Chondrocyte (in vitro differentiated cells): Measurements from ENCODE around the gene STXBP3. TPM values are rescaled to one million over a fixed set of nuclear protein-coding genes. Genes with fewer than 3 reads are reported as not detected.

Source experiments
- DNase-seq: peaks from one replicate; pipeline ENCODE4 v3.0.0; 2021; ENCODE audit warnings: mixed read lengths, low spot score
- H3K27ac Mint-ChIP-seq: one replicate; pipeline ENCODE4 v1.8.0; 2021; ENCODE audit warnings: mild to moderate bottlenecking, moderate library complexity, mixed read lengths; ENCODE audit not compliant: unreplicated experiment
- H3K27me3 Mint-ChIP-seq: 2 replicates; pipeline ENCODE4 v1.8.0; 2021; ENCODE audit warnings: low read depth, mixed read lengths
- H3K36me3 Mint-ChIP-seq: 2 replicates; pipeline ENCODE4 v1.8.0; 2021; ENCODE audit warnings: low read depth, mixed read lengths
- H3K4me1 Mint-ChIP-seq: 2 replicates; pipeline ENCODE4 v1.8.0; 2021; ENCODE audit warnings: low read depth, mild to moderate bottlenecking, mixed read lengths
- H3K4me3 Mint-ChIP-seq: one replicate; pipeline ENCODE4 v1.8.0; 2021; ENCODE audit warnings: mild to moderate bottlenecking, moderate library complexity, mixed read lengths; ENCODE audit not compliant: unreplicated experiment
- H3K9me3 Mint-ChIP-seq: 2 replicates; pipeline ENCODE4 v1.8.0; 2021; ENCODE audit warnings: low read depth, mixed read lengths
- total RNA-seq: library from RNA; stranded (reverse); gene quantifications from 3 replicates; pipeline ENCODE4 v1.2.1, GENCODE V29; 2021
- TF ChIP-seq, protein P1 (sequence below): fragments of 200-600 bp; sonication (generic); IDR thresholded peaks from 2 replicates; pipeline ENCODE4 v1.5.0; 2021; ENCODE audit warnings: antibody characterized with exemption, mild to moderate bottlenecking, moderate library complexity

Gene STXBP3
- total RNA-seq, 1 donor from 2014 or later, result 41.6 TPM

DNA sequence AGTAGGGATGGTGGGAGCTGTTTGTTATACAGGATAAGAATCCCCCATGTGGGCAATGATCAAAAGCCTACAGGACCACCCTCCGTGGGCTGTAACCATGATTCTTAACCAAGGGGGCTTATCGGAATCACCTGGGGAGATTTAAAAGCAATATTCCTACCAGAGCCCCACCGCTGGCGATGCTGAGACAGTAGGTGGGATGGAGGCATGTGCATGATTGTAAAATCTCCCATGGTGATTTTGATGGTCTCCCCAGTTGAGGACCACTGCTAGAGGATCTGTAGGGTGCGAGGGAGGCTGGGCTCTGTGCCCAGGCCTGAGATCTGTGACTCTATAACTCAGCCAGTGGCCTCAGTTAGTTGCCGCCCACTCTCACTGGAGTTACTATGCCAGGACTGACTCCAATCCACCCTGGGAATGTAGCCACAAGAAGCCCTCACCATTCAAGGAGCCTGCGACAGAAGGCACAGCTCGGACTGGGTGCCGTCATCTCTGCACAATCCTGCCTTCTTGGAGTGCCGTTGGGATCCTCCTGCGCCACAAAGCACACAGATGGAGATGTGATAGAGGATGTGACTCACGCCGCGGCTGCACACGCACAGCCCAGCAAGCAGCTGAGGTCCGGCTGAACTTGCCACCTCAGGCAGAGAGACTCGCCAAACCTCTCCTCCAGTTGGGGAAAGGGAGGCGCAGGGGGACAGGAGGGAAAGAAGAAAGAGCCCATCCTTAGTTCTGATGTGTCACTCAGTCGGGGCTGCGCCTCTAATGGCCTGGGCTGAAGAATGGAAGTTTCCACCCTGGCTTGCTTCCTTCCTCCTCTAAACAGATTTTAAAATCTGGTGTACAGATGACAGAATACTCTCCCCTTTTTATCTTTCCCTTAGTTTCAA, 83.9 kb downstream of the STXBP3 start:
- H3K4me1 Mint-ChIP-seq, result peaks cover 51% of the 10 kb centered on the region
- H3K27ac Mint-ChIP-seq, result peak overlapping the region; percentile 99
- peak overlapping the region; percentile 58 for H3K4me3 Mint-ChIP-seq
- H3K9me3 Mint-ChIP-seq, result no peaks in the 10 kb centered on the region
- no peak for DNase-seq
- H3K36me3 Mint-ChIP-seq, result no peaks in the 10 kb centered on the region
- TF ChIP-seq, protein P1, sequence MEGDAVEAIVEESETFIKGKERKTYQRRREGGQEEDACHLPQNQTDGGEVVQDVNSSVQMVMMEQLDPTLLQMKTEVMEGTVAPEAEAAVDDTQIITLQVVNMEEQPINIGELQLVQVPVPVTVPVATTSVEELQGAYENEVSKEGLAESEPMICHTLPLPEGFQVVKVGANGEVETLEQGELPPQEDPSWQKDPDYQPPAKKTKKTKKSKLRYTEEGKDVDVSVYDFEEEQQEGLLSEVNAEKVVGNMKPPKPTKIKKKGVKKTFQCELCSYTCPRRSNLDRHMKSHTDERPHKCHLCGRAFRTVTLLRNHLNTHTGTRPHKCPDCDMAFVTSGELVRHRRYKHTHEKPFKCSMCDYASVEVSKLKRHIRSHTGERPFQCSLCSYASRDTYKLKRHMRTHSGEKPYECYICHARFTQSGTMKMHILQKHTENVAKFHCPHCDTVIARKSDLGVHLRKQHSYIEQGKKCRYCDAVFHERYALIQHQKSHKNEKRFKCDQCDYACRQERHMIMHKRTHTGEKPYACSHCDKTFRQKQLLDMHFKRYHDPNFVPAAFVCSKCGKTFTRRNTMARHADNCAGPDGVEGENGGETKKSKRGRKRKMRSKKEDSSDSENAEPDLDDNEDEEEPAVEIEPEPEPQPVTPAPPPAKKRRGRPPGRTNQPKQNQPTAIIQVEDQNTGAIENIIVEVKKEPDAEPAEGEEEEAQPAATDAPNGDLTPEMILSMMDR, result no peak
- H3K27me3 Mint-ChIP-seq, result no peaks in the 10 kb centered on the region

DNA sequence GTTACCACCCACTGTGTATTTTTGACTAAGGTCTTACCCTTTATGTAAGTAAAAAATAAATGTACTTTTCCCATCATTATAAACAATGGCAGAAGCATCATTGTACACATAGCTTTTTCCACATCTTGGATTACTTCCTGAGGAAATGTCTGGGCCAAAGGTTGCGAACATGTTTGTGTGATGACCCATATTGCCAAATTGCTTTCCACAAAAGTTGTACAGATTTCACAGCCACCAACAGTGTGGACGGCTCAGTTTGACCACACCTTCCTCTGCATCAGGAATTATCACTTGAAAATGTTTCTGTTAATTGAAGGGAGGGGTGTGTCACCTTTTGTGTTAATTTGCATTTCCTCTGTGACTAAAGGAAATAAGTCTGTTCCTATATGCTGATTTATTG, 84.8 kb downstream of the STXBP3 start:
- H3K36me3 Mint-ChIP-seq, result no peaks in the 10 kb centered on the region
- DNase-seq, result no peak
- no peaks in the 10 kb centered on the region for H3K27me3 Mint-ChIP-seq
- peaks cover 51% of the 10 kb centered on the region for H3K4me1 Mint-ChIP-seq
- TF ChIP-seq, protein P1, result no peak
- H3K9me3 Mint-ChIP-seq, result no peaks in the 10 kb centered on the region
- H3K4me3 Mint-ChIP-seq, result no peak overlapping the region
- H3K27ac Mint-ChIP-seq, result peak overlapping the region; percentile 99

DNA sequence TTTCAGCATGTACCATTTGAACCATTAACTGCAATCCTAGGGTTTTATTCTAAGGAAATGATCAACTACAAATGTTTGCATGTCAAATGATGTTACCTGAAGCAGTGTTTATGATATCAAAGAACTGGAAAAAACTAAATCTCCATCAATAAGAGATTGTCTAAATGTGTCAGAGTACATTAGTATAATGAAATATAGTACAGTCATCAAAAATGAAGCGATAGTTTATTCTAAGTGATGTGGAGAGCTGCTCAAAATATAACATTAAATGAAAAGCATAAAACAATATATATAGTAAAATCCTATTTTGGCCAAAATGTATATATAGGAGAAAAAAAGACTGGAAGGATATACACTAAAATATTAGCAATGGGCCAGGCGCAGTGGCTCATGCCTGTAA, 86.5 kb downstream of the STXBP3 start:
- TF ChIP-seq, protein P1, result no peak
- Mint-ChIP-seq H3K27me3 (no peaks in the 10 kb centered on the region), H3K4me3 (no peak overlapping the region), H3K9me3 (no peaks in the 10 kb centered on the region), H3K36me3 (no peaks in the 10 kb centered on the region), H3K4me1 (peaks cover 48% of the 10 kb centered on the region), H3K27ac (no peak overlapping the region)
- DNase-seq, result no peak

DNA sequence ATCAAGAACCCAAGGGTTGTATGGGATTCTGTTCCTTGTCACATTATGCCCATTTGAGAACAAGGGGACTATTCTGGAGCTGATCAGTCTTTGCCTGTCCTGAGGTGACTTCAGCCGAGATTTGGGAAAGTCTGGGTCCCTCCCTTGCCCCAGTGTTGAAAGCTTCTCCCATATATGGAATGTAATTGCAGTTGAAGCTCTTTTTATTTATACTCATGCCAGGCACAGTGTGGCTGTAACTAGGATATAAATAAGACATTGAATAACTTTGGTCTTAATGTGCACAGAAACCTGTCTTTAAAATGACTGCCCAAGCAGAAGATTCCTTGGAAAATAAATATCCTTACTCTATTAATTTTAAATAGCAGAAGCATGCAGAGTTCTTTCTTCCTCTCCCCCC, 95.2 kb downstream of the STXBP3 start:
- no peak overlapping the region for H3K27ac Mint-ChIP-seq
- H3K36me3 Mint-ChIP-seq, result no peaks in the 10 kb centered on the region
- H3K4me3 Mint-ChIP-seq, result no peak overlapping the region
- TF ChIP-seq, protein P1, result no peak
- H3K4me1 Mint-ChIP-seq, result peaks cover 6% of the 10 kb centered on the region
- DNase-seq, result no peak
- H3K9me3 Mint-ChIP-seq, result no peaks in the 10 kb centered on the region
- H3K27me3 Mint-ChIP-seq, result peaks cover 2% of the 10 kb centered on the region

DNA sequence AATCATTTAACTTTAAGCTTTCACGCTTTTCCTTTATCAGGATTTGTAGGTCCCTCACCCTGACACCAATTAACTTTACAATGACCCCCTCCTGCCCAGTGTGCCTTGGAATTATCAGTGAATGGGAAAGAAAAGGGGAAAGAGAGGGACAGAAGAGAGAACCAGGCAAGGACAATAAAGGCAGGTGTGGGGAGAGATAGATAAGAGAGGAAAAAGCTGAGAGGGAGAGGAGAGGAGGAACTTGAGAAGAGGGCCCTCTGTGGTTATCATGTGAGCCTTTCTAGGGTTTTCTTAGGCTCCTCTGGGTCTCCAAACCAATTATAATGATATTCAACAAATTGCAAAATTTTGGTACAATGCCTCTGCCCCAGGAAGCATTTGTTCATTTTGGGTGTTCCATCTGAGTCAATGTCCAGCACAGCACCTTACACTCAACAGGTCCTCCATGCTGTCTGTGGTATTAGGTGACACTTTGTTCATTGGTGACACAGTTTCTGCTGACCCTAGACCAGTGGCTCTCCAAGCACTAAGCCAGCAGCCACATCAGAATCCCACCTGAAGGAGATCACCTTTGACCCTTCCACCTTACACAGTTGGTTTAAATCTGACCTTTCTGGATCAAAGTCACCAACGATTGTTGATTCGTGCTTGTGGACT, 96.2 kb downstream of the STXBP3 start:
- H3K4me1 Mint-ChIP-seq, result peaks cover 6% of the 10 kb centered on the region
- no peaks in the 10 kb centered on the region for H3K36me3 Mint-ChIP-seq
- H3K9me3 Mint-ChIP-seq, result no peaks in the 10 kb centered on the region
- no peak overlapping the region for H3K27ac Mint-ChIP-seq
- no peak for DNase-seq
- TF ChIP-seq, protein P1, result no peak
- no peak overlapping the region for H3K4me3 Mint-ChIP-seq
- H3K27me3 Mint-ChIP-seq, result peaks cover 2% of the 10 kb centered on the region
